CD4-positive, alpha-beta T cell treated with Interleukin-1 beta for 1 hour (primary cell): ENCODE data around the gene IQGAP2.
"Not testable (repeated sequence)": the region's sequence is repeated elsewhere in the genome, so short reads cannot be mapped to it uniquely, and the experiment has no call there.

ENCODE experiments used
- DNase-seq, 2 donors: peaks; one replicate each; pipeline ENCODE4 v3.0.0-alpha.2; 2020 to 2022

The IQGAP2 gene

GRCh38 chr5:76415855-76416254 is 12.8 kb downstream of the IQGAP2 start:
- no peak for DNase-seq

- no peak for DNase-seq
Observed at GRCh38 chr5:76419597-76420298, 16.7 kb downstream of the IQGAP2 start.

DNA sequence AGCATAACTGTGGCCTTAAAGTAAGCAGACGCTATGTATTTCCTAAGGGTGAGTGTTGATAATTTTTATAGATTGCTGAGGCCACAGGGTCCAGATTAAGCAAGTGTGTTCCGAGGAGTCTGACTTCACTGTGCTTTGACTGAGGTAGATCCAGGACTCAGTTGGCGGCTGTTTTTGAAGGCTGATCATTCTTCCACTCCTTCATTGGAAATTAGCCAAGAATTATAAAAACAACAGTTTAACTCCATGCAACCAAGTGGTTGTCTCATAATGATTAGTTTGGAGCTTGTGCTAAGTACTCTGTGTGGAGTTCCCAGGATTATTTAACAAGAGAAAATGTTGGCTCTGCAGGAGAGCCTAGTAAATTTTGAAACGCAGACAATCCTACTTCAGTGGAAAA is 19.1 kb downstream of the IQGAP2 start:
- DNase-seq = no peak

DNA sequence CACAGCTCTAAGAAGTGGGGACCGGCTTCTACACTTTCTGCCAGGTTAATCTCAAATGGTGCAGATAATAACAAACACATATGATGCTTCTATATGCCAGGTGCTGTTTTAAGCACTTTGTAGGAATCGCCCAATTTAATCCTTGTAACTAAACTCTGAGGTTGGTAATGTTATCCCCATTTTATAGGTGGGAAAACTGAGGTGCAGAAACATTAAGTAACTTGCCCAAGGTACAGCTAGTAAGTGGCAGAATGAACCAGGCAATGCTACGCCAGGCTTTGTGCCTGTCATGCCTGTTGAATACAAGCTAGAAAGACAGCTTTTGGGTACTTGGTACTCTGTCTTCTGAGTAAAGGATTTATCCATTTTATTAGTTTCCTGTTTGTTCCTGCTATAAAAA is 19.7 kb downstream of the IQGAP2 start:
- DNase-seq = no peak

DNA sequence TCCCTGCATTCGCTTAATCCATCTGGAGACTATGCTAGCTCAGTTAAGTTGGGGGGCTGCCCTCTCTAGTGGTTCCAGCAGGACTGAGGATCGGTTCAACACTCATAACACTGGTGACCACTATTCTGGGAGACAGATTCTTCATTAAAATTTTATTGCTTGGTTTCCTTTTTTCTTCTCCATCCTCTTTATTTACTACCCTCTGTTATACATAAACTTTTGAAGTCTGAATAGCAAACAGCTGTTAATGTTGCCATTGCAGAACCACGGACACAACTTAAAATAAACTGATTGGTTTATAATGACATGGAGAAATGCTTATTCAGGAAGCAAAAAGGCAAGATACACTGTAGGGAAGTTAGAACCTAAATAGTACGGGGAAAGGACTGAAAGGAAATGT is 22.1 kb downstream of the IQGAP2 start:
- DNase-seq = no peak

DNA sequence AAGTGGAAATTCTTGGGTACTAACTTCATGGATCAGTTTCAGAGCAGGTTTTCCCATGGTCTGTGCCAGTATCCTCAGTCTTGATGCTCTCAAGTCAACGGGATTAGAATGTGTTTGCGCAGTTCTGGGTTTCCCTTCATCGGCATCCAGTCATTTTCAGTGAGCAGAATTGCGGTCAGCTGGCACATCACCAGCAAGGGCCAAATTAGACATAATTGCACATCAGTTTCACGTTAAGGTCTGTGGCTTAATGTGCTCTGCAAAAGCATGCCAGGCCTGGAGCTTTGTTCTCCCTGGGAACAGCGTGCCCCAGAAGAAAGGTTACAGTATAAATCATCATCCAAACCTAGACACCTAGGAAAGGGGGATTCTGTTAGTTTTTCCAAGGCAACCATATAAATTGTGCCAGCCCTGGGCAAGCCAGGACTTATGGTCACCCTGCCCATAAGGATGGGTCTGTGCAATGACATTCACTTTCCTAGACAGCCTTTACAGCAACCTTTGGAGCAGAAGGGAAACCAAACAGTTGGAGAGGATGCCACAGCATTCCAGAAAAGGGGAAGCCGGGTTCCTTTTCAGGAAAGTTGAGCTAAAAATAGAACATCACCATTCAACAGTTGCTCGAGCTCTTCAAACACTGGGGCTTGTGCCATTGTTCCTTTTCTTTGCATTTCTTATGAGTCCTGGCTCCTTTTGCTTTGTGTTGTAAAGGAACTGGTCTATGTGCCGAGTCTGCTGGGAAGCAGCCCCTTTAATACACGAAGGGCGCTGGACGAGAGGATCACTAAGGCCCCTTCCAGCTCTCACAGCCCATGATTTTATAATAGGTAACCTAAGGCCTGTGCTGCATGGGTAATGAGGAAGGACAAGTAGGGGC is 23.1 kb downstream of the IQGAP2 start:
- DNase-seq = no peak

DNA sequence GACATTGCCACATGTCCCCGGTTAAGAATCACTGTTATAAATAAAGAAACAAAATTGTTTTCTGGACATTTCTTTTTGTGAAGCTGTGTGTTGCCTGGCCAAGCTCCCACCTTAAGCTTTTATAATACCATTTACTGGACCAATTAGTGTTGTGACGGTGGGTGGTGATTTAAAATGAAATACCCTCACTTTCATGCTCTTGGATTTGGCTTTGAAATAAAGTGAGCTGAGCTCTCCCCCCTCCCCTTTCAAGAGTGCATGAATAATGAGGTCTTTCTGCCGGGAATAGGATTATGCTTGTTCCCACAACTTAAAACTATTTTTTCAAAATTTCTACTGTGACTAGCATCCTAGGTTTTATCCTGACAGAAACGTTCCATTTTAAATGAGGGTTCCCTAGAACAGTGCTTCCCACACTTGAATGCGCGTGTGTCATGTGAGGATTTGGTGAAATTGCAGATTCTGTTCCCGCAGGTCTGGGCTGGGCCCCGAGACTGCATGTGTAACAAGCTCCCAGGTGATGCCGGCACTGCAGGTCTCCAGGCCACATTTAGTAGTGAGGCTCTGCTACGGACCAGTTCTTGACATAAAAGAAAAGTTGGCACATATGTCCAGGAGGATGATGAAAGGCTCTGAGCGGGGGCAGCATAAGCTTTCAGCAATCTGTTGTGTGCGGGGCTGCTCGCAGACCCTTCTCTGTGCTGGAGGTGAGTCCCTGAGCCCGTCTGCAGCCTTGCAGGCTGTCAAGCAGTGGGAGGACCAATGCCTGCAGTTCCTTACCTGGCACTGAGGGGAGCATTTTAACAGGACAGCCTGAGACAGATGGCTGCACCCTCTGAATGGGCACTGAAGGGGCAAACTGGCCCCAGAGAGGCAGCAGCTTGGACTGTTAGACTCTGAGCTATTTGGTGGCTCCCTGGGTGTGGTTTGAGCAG is 24.4 kb downstream of the IQGAP2 start:
- no peak for DNase-seq

- DNase-seq = not testable (repeated sequence)
Observed at GRCh38 chr5:76428550-76428949, 25.5 kb downstream of the IQGAP2 start.

- DNase-seq = no peak
Observed at GRCh38 chr5:76433261-76433660, 30.2 kb downstream of the IQGAP2 start.

- DNase-seq = not testable (repeated sequence)
Observed at GRCh38 chr5:76437507-76437906, 34.4 kb downstream of the IQGAP2 start.

DNA sequence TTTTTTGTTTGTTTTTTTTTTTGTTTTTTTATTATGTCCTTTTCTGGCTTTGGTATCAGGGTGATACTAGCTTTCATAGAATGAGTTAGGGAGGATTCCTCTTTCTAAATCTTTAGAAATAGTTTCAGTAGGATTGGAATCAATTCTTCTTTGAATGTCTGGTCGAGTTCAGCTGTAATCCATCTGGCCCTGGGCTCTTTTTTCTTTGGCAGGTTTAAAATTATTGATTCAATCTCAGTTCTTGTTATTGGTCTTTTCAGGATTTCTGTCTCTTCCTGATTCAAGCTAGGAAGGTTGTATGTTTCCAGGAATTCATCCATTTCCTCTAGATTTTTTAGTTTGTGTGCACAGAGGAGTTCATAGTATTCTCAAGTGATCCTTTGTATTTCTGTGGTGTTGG is 34.9 kb downstream of the IQGAP2 start:
- DNase-seq = no peak

DNA sequence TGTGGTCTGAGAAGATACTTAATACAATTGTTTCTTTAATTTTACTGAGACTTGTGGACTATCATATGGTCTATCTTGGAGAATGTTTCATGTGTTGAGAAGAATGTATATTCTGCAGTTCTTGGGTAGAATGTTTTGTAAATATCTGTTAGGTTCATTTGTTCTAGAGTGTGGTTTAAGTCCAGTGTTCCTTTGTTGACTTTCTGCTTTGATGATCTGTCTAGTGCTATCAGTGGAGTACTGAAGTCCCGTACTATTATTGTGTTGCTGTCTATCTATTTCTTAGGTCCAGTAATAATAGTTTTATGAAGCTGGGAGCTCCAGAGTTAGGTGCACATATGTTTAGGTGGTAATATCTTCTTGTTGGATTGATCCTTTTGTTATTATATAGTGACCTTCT is 36.1 kb downstream of the IQGAP2 start:
- DNase-seq = no peak

GRCh38 chr5:76439929-76440328 is 36.8 kb downstream of the IQGAP2 start:
- DNase-seq = no peak

GRCh38 chr5:76441101-76441500 is 38.0 kb downstream of the IQGAP2 start:
- no peak for DNase-seq

DNA sequence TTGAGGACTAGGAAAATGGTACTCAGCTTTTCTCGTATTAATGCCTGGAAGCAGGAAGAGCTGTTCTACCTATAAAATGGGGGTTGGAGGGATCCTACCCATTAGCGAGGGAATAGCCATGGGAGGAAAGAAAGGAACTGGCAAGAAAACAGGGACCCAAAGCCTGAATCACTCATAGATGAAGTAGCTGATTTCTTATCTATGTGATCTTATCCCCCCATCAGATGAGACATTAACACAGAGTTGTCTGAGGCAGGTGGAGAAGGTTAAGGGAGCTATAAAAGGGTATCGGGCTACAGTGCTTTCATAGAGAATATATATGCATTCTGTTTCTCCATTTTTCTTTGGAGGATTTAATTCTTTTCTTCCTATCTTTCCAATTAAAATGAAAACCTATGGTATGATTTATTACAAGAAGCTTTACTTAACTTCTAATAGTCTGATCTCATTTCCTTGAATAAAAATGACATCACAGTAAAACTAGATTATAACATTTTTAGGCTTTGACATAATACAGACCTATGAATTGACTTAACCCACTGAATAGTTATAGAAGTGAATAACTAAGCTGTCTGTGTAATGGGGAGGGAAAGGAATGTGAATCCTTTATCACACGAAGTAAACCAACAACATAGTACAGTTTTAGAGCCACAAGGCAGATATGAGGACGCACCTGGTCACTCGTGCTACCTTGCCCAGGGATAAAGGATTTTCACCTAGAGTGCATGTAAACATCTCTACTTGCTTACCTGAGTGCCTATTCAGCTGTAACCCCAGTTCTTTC is 39.0 kb downstream of the IQGAP2 start:
- no peak for DNase-seq

DNA sequence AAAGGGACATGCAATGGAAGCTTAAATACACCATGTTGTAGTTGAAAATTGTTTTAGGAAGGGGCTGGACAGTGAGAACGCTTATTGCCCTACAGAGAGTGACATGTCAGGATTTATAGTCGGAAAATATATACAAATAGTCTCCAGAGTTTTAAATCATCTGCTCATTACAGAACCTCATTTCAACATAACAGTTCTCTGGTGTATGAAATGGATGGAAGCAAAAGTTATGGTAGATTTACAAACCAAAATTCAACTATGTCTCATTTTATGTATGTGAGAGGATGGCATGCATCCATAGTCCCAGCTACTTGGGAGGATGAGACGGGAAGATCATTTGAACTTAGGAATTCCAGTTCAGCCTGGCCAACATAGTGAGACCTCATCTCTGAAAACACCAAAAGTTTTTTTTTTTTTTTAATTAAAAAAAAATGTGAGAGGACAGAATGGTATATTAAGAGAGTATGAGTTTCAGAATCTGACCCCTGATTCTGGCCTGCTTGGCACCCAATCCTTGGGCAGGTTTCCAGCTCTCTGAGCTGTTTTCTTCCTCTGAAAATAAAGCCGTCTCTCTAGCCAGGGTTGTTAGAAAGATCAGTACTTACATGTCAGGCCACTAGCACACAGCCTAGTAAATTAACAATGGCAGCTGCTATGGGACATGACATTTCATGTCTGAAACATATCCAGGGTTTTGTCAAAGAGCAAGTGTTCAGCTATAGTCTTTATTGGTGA is 40.1 kb downstream of the IQGAP2 start:
- no peak for DNase-seq

DNA sequence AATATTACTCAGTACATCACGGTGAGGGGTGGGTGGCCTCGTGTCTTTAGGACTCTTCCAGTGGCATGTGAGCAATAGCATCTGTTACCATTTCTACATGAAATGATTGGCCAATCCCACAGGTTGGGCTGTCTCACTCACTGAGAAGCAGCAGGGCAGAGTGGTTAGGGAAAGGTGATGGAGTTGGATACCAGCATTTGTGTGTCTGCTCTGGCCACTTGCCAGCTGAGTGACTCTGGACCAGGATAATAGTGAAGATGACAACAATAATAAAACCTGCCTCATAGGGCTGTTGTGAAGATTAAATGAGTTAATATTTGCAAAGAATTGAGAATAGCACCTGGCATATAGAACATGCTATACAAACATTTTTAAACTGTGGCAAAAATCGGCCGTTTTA is 42.0 kb downstream of the IQGAP2 start:
- no peak for DNase-seq

DNA sequence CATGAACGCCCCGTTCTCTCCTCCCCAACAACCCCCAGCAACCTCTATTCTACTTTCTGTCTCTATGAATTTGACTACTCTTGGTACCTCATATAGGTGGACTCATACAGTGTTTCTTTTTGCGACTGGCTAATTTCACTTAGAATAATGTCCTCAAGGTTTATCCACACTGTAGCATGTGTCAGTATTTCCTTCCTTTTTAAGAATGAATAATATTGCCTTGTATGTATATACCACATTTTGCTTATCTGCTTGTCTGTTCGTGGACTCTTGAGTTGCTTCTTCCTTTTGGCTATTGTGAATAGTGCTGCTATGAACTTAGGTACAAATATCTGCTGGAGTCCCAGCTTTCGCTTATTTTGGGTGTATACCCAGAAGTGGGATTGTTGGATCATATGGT is 42.7 kb downstream of the IQGAP2 start:
- DNase-seq = no peak

- no peak for DNase-seq
Observed at GRCh38 chr5:76446776-76447175, 43.7 kb downstream of the IQGAP2 start.

DNA sequence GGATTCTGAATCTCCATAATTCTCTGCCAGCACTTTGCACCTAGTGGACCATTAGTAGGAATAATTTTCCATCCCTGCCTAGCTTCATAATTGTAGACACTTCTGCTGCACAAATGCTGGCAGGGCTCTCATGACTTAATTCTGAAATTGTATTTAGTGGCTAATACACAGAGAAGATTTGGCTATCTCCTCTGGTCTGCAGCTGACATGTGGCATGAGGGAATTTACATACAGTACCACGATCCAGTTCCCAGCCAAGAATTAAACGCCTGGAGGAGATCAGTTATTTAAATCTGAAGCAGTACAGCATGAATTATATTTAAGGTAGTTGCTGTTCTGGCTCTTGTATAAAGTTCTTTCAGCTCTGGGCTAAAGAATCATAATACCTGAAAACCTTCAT is 46.5 kb downstream of the IQGAP2 start:
- no peak for DNase-seq

DNA sequence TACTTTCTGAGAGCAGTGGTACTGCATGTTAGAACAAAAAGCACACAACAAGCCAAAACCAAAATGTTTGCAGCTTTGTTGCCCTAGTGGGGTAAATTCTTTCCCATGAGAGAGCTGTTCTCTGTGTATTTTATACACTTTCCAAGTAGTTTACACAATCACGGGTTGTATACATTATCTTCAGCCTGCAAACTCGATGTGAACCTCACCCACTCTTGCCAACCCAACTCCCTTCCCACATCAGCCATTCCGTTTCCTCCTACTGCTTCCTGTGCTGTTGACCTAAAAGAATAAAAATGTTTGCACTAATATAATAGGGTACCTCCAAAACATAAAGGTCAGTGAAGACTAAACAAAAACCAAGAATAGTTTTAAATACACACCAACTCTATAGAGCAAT is 47.0 kb downstream of the IQGAP2 start:
- DNase-seq = no peak
